MCF 10A (cell line): Measurements from ENCODE around the gene TIMM8A. TPM values are rescaled to one million over a fixed set of nuclear protein-coding genes. Genes with fewer than 3 reads are reported as not detected.

Source experiments
- total RNA-seq: library from RNA; stranded (reverse); gene quantifications from 2 replicates; pipeline ENCODE4 v1.2.3, GENCODE V29; 2022

Gene TIMM8A
- total RNA-seq, 1 experiment from 2014 or later, result 14.9 TPM

Other genes starting within 250 kb of the TIMM8A start
- gene DRP2, start 129.0 kb downstream of the TIMM8A start, total RNA-seq, result 0.40 and 0.47 TPM in 2 replicates
- 0.21 TPM in 1 of 2 replicates, not detected in the other for gene TAF7L, start 57.4 kb downstream of the TIMM8A start, total RNA-seq
- gene BTK, start 37.4 kb upstream of the TIMM8A start, total RNA-seq, result not detected in 2 replicates
- gene RPL36A, start 42.3 kb upstream of the TIMM8A start, total RNA-seq, result 445 and 482 TPM in 2 replicates
- 11.7 and 13.3 TPM in 2 replicates for gene GLA, start 59.2 kb upstream of the TIMM8A start, total RNA-seq
- 35.5 and 44.2 TPM in 2 replicates for gene HNRNPH2, start 59.5 kb upstream of the TIMM8A start, total RNA-seq
- not detected in 2 replicates for gene ARMCX4, start 136.7 kb upstream of the TIMM8A start, total RNA-seq
- gene ARMCX1, start 201.8 kb upstream of the TIMM8A start, total RNA-seq, result not detected in 2 replicates